NCI-H146 (cell line): ENCODE measurements around the gene HOMER2.
"Not testable (repeated sequence)": the region's sequence is repeated elsewhere in the genome, so short reads cannot be mapped to it uniquely, and the experiment has no call there.

Experiments used
- DNase-seq: peaks from one replicate; lab custom pipeline; 2025; lab: John Stamatoyannopoulos, UW

The HOMER2 gene

DNA sequence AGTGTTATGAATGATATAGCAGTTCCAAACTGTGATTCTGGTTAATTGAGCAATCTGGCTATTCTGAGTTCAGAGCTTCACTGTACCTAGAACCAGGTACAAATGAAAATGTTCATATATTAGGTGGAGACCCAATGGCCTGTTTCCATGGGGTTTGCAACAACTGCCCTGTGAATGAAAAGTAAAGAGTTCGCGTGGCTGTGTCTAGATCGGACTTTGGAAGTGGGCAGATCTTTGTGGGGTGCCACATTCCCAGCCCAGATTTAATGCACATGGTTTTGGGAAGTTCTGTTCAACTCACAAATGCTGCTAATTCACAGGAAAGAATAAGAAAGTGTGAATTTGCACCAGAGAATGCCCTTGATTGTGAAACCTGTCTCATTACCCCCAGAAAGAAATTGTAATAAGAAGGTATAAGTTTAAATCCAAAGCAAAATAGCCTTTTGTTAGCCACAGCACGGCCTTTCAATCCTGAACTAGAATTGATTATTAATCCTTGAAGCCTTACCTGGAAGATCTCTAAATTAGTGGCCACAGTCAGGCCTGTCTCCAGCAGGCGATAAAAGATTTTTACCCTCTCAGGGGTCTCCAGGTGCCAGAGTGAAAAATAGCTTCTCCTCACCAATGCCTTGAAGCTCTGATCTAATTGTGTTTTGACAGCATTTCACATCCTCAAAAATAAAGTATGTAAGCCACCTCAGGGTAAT, 120.5 kb downstream of the HOMER2 start:
- no peak for DNase-seq

DNA sequence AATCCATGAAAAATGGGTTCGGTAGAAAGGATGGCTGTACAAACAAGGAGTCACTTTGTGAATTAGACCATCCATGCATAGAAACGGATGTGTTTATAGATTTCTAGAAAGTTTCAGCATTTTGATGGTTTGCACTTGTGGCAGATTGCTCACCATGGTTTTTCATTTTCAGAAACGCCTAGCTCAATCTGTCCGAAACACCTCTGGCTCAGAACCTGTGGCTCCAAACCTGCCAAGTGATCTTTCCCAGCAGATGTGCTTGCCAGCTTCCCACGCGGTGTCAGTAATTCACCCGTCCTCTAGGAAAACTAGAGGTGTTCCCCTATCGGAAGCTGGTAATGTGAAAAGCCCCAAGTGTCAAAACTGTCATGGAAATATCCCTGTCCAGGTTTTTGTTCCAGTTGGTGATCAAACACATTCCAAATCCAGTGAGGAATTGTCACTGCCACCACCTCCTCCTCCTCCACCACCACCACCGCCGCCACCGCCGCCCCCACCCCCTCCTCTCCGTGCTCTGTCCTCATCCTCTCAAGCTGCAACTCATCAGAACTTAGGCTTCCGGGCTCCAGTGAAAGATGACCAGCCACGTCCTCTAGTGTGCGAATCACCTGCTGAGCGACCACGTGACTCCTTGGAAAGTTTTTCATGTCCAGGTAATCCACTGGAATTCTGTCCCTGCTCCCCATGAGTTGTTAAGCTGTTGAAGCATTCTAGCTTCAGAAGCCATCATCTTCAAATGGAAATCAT, 121.9 kb downstream of the HOMER2 start:
- DNase-seq, result no peak

DNA sequence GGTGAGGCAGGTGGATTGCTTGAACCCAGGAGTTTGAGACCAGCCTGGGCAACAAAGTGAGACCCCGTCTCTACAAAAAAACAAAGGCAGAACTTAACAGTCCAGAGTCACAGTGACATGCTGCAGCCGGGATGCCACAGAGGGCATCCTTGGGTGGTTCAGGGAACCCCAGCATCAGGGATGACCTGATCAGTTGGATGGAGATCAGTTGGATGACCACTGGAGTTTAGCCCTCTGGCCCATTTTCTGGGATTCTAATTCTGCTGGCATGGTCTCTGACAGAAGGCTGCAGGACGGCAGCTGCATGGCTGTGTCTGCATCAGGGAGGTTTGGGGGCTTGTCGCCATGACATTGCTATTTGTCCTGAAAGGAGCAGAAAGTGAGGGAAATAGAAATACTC, 123.3 kb downstream of the HOMER2 start:
- no peak for DNase-seq

DNA sequence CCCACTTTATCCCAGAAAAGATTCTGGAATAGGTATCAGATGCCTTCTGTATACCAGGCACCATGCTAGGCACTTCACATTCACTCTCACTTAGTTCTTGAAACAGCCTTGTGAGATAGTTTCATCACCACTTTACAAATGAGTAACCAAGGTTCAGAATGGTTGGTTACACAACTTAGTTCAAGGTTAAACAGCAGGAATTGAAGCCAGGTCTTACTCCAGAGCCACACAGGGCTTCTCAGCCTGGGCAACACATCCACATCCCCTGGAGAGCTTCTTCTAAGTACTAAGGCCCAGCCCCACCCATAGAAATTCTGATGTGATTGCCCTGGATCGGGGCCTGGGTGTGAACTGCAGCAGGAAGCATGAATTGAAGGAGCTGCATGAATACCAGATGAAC, 124.4 kb downstream of the HOMER2 start:
- DNase-seq, result no peak

DNA sequence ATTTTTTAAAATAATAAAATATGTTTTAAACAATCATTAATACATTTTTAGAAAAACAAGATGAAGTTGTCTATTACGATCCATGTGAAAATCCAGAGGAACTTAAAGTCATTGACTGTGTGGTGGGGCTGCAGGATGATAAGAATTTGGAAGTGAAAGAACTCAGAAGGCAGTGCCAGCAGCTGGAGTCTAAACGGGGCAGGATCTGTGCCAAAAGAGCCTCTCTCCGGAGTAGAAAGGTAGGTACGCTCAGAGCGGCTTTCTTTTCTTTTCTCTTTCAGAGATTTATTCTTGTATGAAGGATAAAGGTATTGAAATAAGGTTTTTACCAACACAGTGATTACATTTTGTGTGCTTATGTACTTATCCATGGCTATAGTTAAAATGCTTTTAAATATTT, 129.5 kb downstream of the HOMER2 start:
- no peak for DNase-seq

DNA sequence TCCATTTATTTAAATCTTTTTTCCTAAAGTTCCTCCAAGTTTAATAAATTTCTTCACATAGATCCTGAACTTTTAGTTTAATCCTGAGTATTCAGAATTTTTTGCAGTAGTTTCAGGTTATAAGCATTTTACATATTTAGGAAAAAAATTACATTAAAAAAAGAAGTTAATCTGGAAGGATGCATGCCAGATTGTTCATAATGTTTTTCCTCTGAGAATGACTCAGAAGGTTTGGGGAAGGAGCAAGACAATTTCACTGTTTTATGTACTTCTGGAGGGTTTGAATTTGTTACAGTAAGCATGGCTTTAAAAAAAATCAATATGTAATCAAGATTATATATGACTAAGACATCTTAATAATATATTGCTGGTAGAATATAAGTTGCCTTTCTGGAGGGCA, 130.7 kb downstream of the HOMER2 start:
- DNase-seq, result not testable (repeated sequence)

DNA sequence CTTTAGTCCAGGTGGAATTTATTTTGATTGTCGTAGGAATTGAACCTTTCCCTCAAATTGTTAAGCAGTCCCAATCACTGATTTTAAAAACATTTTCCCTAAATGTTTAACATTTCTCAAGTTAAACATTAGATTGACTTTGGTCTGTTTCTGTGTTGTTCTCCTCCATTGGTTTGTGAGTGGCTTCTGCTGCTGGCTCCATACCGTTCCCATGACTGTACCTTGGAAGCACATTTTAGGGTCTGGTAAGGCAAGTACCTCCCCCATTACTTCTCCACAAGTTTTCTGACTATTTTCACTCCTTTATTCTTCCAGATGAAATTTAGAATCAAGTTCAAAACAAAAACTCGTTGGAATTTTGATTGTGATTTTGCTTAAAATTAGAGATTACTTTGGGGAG, 131.1 kb downstream of the HOMER2 start:
- DNase-seq, result not testable (repeated sequence)

DNA sequence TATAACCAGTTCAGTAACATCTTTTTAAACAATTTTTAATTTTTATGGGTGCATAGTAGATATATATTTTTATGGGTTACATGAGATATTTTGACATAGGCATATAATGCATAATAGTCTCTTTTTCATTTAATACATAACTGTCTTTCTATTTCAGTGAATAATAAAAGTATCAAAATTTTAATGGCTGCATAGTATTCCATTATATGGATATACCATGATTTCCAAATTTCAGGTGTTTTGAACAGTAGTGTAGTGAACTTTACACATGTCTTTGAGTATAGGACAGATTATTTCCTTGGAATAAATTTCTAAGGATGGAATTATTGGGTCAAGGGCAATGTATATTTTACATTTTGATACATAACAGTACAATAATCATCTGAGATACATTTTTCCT, 132.4 kb downstream of the HOMER2 start:
- DNase-seq, result no peak

DNA sequence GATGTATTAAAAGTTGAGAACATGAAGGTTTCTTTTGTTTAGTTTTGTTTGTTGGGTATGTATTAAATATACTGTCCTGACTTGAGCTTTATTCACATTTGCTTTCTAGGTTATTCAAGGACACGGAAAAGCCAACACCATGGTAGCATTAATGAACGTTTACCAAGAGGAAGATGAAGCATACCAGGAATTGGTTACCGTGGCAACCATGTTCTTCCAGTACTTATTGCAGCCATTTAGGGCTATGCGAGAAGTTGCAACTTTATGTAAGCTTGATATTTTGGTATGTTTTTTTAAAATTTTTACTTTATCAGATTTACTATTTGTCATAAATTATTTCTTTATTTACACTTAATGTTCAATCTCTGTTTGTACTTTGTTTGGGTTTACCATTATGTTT, 139.5 kb downstream of the HOMER2 start:
- no peak for DNase-seq

DNA sequence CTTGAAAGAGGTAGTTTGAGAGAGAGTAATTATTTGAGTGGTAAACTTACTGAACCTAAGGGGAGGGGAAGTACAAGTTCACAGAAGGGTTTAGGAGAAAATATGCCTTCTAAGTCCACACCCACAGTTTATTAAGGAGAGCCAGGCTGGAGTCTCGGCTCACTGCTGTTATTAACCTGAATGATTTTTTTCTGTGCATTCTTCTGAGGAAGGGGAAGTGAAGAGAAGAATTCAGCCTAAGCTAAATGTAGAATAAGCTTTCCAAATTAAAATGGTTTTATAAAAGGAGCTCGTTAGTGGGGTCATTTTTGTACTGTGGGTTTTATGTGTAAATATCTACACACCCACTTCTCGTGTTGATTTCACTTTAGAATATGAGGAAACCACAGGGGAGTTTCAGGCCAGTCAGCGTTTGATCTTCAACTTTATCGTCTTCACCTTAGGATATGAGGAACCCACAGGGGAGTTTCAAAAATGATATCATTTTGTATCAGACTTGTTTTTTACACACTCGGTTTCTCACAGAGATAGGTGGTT, 141.6 kb downstream of the HOMER2 start:
- no peak for DNase-seq

DNA sequence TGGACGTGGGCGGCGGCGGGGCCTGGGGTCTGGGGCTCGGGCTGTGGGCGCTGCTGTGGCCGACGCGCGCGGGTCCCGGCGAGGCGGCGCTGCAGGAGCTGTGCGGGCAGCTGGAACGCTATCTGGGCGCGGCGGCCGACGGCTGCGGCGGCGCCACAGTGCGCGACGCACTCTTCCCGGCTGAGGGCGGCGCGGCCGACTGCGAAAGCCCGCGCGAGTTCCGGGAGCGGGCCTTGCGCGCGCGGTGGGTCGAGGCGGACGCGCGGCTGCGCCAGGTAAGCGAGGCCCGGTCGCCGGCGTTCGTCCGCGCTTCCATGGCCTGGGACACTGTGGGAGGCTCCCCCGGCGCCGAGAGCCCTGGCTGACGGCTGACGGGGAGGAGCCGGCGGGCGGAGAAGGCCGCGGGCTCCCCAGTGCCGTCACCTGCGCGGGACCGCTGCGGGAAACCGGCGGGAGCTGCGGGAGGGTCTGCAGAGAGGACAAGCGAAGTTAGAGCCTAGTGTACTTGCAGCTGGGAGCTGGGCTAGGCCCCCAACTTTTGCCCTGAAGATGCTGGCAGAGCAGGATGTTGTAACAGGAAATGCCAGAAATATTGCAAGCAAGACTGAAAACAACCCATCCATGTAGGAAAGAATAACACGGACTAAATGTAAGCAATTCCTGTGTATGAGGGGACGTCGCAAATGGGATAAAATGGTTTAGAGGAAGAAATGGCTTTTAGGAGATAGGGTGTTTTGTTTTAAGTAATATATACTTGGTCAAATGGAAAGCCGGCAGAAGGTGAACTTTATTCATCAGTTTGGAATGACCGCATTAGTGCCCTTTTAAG, 142.2 kb downstream of the HOMER2 start:
- DNase-seq, result no peak

DNA sequence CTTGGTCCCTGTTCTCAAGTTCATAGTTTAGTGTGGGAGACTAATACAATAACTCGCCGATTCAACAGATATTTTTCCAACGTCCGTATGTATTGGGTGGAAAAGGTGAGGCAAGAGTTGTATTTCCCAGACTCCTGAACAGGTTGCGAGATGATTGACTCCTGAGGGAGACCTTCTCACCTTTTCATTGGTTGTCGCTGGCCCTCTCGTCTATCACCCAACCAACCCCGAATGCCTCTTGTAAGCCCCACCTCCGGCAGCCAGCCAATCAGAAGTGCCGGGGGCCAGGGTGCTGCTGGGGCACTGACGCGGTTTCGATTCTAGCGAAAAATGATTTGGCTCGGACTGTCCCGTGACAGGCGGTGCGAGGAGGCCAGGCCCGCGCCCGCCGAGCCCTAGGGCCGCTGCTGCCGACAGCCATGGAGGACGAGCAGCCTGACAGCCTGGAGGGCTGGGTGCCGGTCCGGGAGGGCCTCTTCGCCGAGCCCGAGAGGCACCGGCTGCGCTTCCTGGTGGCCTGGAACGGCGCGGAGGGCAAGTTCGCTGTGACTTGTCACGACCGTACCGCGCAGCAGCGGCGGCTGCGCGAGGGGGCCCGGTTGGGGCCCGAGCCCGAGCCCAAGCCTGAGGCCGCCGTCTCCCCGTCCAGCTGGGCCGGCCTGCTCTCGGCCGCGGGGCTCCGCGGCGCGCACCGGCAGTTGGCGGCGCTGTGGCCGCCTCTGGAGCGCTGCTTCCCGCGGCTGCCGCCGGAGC, 143.0 kb downstream of the HOMER2 start, which contains the start of gene WHAMM:
TSS of gene WHAMM (plus strand) at position 321 of the 753 bp plus-strand sequence. CDS start at position 420, 99 bp downstream.
- peak; percentile 94 for DNase-seq

DNA sequence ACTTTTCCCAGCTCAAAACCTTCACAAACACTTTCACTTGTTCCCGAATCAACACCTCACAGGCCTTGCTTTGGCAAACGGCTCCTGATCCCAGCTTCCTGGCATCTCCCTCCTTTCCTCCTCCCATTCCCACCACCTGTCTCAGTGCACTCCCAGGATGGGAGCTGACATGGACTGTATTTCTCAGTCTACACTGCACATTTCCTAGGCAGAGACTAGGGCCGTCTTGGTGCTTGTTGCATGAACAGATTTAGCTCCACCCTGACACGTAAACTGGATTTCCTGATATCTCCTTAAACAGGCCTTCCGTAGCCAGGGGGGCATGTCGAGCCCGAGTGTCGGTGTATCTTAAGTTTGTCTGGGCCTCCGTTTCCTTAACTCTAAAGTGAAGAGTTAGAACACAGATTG, 143.9 kb downstream of the HOMER2 start:
- DNase-seq, result peak; percentile 18

DNA sequence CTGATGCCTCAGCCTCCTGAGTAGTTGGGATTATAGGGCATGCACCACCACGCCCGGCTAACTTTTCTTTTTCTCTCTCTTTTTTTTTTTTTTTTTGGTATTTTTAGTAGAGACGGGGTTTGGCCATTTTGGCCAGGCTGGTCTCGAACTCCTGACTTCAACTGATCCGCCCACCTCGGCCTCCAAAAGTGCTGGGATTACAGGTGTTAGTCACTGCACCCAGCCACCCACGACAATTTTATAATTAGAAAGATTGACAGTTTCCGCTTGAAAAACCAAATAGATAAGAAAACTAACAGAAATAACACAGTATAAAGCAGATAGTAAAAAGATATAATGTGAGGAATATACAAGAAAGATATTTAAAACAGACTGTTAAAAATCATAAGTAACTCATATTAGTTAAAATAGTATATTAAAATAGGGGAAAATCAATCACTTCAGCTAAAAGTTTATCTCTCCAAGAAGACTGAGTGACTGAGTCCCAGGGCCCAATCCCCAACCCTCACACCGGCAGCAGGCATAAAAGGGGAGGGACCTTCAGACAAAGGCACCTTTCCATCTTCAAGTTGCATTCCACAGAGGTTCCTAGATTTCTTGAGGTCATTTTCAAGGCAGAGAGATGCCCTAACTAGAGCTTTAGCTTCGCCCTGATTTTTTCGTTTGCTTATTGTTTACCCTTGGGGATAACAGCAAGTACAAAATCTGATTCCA, 144.4 kb downstream of the HOMER2 start:
- no peak for DNase-seq

DNA sequence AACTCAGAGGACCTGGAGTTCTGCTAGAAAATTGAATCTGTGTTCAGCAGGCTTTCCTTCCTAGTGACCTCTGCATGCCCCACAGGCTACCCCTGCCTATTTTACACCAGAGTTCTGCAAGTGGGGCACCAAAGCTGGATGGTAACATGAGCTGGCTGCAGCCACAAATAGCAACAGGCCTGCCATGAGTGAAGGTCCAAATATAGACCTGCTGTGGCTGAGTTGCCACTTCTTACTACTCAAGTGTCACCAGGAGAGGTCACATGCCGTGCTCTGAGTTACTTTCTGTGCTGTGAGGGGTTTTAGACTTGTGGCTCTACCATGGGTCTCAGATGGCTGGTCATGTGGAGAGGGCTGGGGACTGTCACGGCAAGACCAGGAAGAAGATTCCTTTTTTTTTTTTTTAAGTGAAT, 146.5 kb downstream of the HOMER2 start, which contains the start of gene FSD2:
TSS of gene FSD2 (minus strand) at position 76 of the 413 bp plus-strand sequence. CDS start 18,679 bp downstream, outside the sequence.
- DNase-seq, result no peak

DNA sequence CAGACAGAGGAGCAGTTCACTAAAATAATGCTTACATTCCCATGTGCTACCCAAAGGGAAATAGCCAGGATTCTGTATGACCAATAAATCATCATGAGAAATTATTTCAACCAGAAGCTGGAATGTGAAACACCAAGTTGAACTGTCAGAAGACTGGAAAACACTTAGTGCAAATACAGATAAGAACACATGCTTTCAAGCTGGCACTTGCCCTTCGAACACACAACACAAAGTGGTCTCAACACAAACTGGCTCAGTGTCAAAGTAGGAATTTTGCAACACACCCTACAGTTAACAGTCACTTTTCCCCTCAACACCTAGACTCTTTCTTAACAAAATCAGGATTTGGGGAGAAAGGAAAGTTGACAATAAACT, 148.0 kb downstream of the HOMER2 start:
- DNase-seq, result no peak

DNA sequence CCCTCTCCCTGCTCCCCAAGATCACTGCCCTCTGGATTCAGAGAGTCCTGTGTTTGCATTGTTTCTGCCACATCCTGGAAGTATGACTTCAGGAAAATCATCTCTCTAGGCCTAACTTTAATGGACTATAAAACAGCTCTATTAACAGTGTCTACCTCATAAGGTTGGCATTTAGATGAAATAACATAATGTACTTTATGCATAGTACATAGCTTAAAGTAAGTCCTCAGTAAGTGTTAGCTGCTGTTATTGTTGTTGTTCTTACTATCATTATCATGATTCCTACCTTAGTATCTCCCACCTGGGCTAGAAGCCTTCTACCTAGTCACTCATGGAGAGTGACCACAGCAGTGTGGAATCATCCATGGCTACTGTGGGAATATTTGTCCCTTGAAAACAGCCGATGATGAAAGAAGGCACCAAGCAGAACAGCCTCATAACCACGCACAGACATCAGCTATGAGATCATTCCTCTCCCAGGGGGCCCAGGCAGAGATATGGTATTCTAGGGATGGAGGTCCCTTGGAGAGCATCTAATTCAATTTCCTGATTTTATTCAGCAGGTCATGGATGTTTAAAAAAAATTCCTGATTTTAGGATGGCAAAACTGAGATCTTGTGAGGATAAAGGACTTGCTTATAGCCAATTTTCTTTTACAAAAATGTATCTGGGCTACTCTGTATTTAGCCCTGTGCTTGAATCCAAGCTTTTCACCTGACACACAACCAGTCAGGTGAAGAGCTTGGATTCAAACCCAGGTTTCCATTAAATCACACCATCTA, 148.5 kb downstream of the HOMER2 start:
- DNase-seq, result no peak

DNA sequence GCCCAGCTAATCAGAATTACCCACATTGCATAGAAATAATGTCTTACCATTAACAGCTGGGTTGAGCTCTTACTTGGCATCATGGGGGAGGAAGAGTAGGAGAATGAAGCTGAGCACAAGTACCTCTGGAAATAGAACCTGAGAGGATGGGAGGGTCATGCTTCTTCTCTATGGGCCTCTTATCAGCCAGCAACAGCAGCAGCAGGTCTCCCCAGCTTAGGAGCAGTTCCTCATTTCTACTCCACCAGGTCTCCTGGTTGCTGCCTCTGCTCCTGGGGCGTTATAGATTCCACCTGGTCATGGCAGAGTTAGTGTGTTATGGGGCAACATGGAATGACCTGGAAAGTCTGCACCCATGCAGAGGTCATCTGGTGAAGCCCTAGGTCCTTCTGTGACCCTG, 150.0 kb downstream of the HOMER2 start:
- DNase-seq, result no peak

DNA sequence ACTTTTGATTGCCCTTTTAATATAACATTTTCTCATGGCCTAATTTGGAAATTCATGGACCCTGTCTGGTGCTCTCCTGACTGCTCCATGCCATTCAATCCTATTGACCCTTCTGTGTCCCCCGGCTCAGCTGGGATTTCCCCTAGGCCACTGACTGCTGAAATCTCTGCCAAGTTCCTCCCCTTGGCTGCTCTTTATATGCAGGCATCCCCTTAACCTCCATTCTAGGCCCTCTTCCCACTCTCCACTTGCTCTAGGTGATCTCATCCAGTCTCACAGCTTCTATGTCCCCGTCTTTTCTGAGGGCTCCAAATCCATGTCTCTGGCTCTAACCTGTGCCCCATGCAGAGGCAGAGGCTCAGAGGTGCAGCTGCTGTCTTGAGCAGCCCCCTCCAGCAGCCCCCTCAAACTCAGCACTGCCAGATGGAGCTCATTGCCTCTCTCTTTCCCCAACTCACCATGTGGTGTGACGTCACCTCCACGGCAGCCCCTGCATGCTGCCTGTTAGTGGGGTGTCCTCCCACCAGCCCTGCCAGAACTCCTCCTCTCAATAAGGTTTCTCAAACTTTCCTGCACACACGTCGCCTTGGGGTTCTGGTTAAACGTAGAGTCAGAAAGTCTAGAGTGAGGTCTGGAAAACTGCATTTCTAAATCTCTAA, 153.2 kb downstream of the HOMER2 start:
- DNase-seq, result no peak
